B cell (primary cell): ENCODE measurements around the gene SERPINI2. TPM values are rescaled to one million over a fixed set of nuclear protein-coding genes. Genes with fewer than 3 reads are reported as not detected.

Source experiments
- ATAC-seq: fragments of 200-7000 bp; cut with Tn5 transposase; one replicate; pipeline ENCODE4 v1.10.0; 2021; ENCODE audit warnings: low read depth, mild to moderate bottlenecking, moderate number of reproducible peaks, moderate library complexity
- CTCF ChIA-PET: fragments of 350-600 bp; sonication (Branson Sonifier 250); formaldehyde crosslinking; loops from one replicate; lab custom pipeline; 2021; ENCODE audit warnings: antibody characterized with exemption, inconsistent platforms; lab: Charles Lee
- POLR2A ChIA-PET: fragments of 350-600 bp; sonication (Branson Sonifier 250); formaldehyde crosslinking; loops from one replicate; lab custom pipeline; 2021; ENCODE audit warnings: antibody characterized with exemption; lab: Charles Lee
- DNase-seq: peaks from one replicate; pipeline ENCODE4 v3.0.0; 2013
- H2AFZ ChIP-seq: 2 replicates; pipeline ENCODE4 v1.6.1; 2012; ENCODE audit warnings: mild to moderate bottlenecking, low read depth, low read length; ENCODE audit not compliant: insufficient read depth, poor library complexity, severe bottlenecking
- H3K27ac ChIP-seq, 2 donors: 1 replicate in 1 of 2; 2 replicates in 1 of 2; pipeline ENCODE4 v1.5.1; 2012 to 2013; ENCODE audit warnings: low read length in 2 of 2, mild to moderate bottlenecking in 2 of 2, moderate library complexity in 1 of 2
- H3K27me3 ChIP-seq, 4 experiments: fragments of 200-600 bp in 1 of 4; sonication (generic) in 1 of 4; replicated peaks in 1 of 4; 1 replicate in 2 of 4; 2 replicates in 2 of 4; pipeline versions ENCODE4 v1.6.1 to v1.7.0; 2013 to 2016; ENCODE audit warnings: low read length in 3 of 4, mild to moderate bottlenecking in 2 of 4, mixed read lengths in 1 of 4, moderate library complexity in 1 of 4; ENCODE audit not compliant: insufficient read depth in 4 of 4, control insufficient read depth in 3 of 4; ENCODE audit errors: control extremely low read depth in 1 of 4
- H3K36me3 ChIP-seq, 2 experiments: replicated peaks in 1 of 2; 1 replicate in 1 of 2; 2 replicates in 1 of 2; pipeline versions ENCODE4 v1.6.1 to v1.7.1; 2013; ENCODE audit warnings: low read length in 1 of 2; ENCODE audit not compliant: insufficient read depth in 2 of 2, control insufficient read depth in 1 of 2; ENCODE audit errors: control extremely low read depth in 1 of 2, extremely low read depth in 1 of 2
- H3K4me1 ChIP-seq, 2 donors: fragments of 200-600 bp in 1 of 2; sonication (generic) in 1 of 2; 1 replicate in 1 of 2; 2 replicates in 1 of 2; pipeline versions ENCODE4 v1.5.1 to v1.6.1; 2013 to 2017; ENCODE audit warnings: low read length in 2 of 2; ENCODE audit not compliant: control insufficient read depth in 2 of 2, insufficient read depth in 2 of 2
- H3K4me2 ChIP-seq: replicated peaks from 2 replicates; pipeline ENCODE3; 2012; ENCODE audit warnings: mild to moderate bottlenecking, low read depth, low read length; ENCODE audit not compliant: poor library complexity, severe bottlenecking
- H3K4me3 ChIP-seq, 5 experiments: fragments of 200-600 bp in 1 of 5; sonication (generic) in 1 of 5; 1 replicate in 3 of 5; 2 replicates in 2 of 5; pipeline versions ENCODE4 v1.5.1 to v1.7.0; 2011 to 2016; ENCODE audit warnings: low read length in 4 of 5, mild to moderate bottlenecking in 4 of 5, low read depth in 2 of 5, control low read depth in 1 of 5, moderate library complexity in 1 of 5; ENCODE audit not compliant: insufficient read depth in 1 of 5; ENCODE audit errors: control extremely low read depth in 1 of 5, extremely low read depth in 1 of 5
- H3K79me2 ChIP-seq: fragments of 200-600 bp; sonication (generic); one replicate; pipeline ENCODE4 v1.6.0; 2016; ENCODE audit warnings: low read length; ENCODE audit not compliant: control insufficient read depth, insufficient read depth
- H3K9ac ChIP-seq: fragments of 200-600 bp; sonication (generic); 2 replicates; pipeline ENCODE4 v1.6.1; 2017; ENCODE audit warnings: mild to moderate bottlenecking, low read length, moderate library complexity
- H3K9me3 ChIP-seq, 3 donors: one replicate each; pipeline versions ENCODE4 v1.6.1 to v1.7.1; 2013; ENCODE audit warnings: low read length in 2 of 3; ENCODE audit not compliant: control insufficient read depth in 2 of 3, insufficient read depth in 1 of 3; ENCODE audit errors: control extremely low read depth in 1 of 3
- H4K20me1 ChIP-seq: 2 replicates; pipeline ENCODE4 v1.6.0; 2012; ENCODE audit warnings: mild to moderate bottlenecking, low read length; ENCODE audit not compliant: insufficient read depth, control insufficient read depth, poor library complexity, severe bottlenecking
- H3K27ac Mint-ChIP-seq: one replicate; pipeline ENCODE4 v1.8.0; 2021; ENCODE audit warnings: mixed read lengths
- H3K27me3 Mint-ChIP-seq: one replicate; pipeline ENCODE4 v1.8.0; 2021; ENCODE audit warnings: mixed read lengths
- H3K4me1 Mint-ChIP-seq: one replicate; pipeline ENCODE4 v1.8.0; 2021; ENCODE audit warnings: mixed read lengths
- H3K4me3 Mint-ChIP-seq: one replicate; pipeline ENCODE4 v1.8.0; 2021; ENCODE audit warnings: mixed read lengths
- H3K9me3 Mint-ChIP-seq: one replicate; pipeline ENCODE4 v1.8.0; 2022; ENCODE audit warnings: mixed read lengths; ENCODE audit not compliant: insufficient read depth
- CTCF ChIP-seq: fragments of 200-600 bp; IDR thresholded peaks from one replicate; pipeline ENCODE4 v1.8.0; 2022; ENCODE audit warnings: antibody characterized with exemption, mild to moderate bottlenecking
- EZH2 ChIP-seq: IDR thresholded peaks from 2 replicates; pipeline ENCODE4 v1.6.1; 2012; ENCODE audit warnings: borderline replicate concordance, low read depth, mild to moderate bottlenecking, moderate library complexity, low read length; ENCODE audit not compliant: insufficient read depth, poor library complexity, severe bottlenecking
- WGBS: methylation state at CpG from one replicate; pipeline ENCODE4 v1.1.5; 2013; ENCODE audit warnings: missing lambda C conversion rate; ENCODE audit not compliant: insufficient coverage; 5-methylcytosine and 5-hydroxymethylcytosine counted together
- intact Hi-C: fragments of 100-400 bp; cut with micrococcal nuclease; formaldehyde crosslinking; loops from one replicate; pipeline ENCODE4 v1.10.0; 2022
- polyA plus RNA-seq: library from polyadenylated mRNA; depleted of rRNA; stranded (reverse); fragments of >200 nt; gene quantifications from 2 replicates; pipeline ENCODE4 v1.2.3, GENCODE V29; 2012
- total RNA-seq, 2 donors: library from RNA; stranded (reverse); fragments of 120-200 nt in 1 of 2; gene quantifications; 1 replicate in 1 of 2; 2 replicates in 1 of 2; pipeline versions ENCODE4 v1.2.3 to v1.2.4, GENCODE V29; 2013 to 2022

The SERPINI2 gene
- total and polyA plus RNA-seq, 2 donors (not counting 1 experiment from before 2014, with no cell fraction given): not detected

- DNase-seq (no peak), ATAC-seq (no peak)
- no peak for TF ChIP-seq CTCF
- TF ChIP-seq EZH2: no peak
- Histone ChIP-seq H3K9me3 (no peaks in the 10 kb centered on the region), H3K27me3 (no peaks in the 10 kb centered on the region), H3K4me3 (no peak overlapping the region), H3K4me1 (no peaks in the 10 kb centered on the region), H3K36me3 (no peaks in the 10 kb centered on the region), H2AFZ (no peak overlapping the region), H4K20me1 (no peaks in the 10 kb centered on the region), H3K9ac (no peak overlapping the region), H3K27ac (no peak overlapping the region), H3K4me2 (no peak overlapping the region), H3K79me2 (no peaks in the 10 kb centered on the region)
- intact Hi-C loops: no loop called here
- POLR2A ChIA-PET: no interaction called here
- no peak overlapping the region for H3K27ac Mint-ChIP-seq
- CTCF ChIA-PET: no interaction called here
- no peak overlapping the region for H3K4me3 Mint-ChIP-seq
- no peaks in the 10 kb centered on the region for H3K27me3 Mint-ChIP-seq
- peaks cover 3% of the 10 kb centered on the region for H3K9me3 Mint-ChIP-seq
- WGBS: 100% methylated on average over 1 of the region's 2 CpGs
- H3K4me1 Mint-ChIP-seq: no peaks in the 10 kb centered on the region
These were observed 6.9 kb upstream of the SERPINI2 start for GRCh38 chr3:167480748-167481147.

GRCh38 chr3:167469381-167469780, 4.5 kb downstream of the SERPINI2 start:
- Mint-ChIP-seq H3K27ac (no peak overlapping the region), H3K4me1 (no peaks in the 10 kb centered on the region), H3K4me3 (no peak overlapping the region), H3K27me3 (no peaks in the 10 kb centered on the region), H3K9me3 (no peaks in the 10 kb centered on the region)
- no peaks in the 10 kb centered on the region for H3K9me3 ChIP-seq
- H3K27me3 ChIP-seq: no peaks in the 10 kb centered on the region
- intact Hi-C loops: no loop called here
- no peak overlapping the region for H3K4me3 ChIP-seq
- no peak overlapping the region for H2AFZ ChIP-seq
- H3K4me1 ChIP-seq: no peaks in the 10 kb centered on the region
- WGBS: 100% methylated on average over 1 of the region's 3 CpGs
- no peaks in the 10 kb centered on the region for H3K36me3 ChIP-seq
- no peaks in the 10 kb centered on the region for H3K79me2 ChIP-seq
- ChIA-PET POLR2A (no interaction called here), CTCF (no interaction called here)
- TF ChIP-seq CTCF (no peak), EZH2 (no peak)
- no peak overlapping the region for H3K4me2 ChIP-seq
- H4K20me1 ChIP-seq: no peaks in the 10 kb centered on the region
- no peak overlapping the region for H3K9ac ChIP-seq
- DNase-seq: no peak
- no peak for ATAC-seq
- H3K27ac ChIP-seq: no peak overlapping the region
